Mesothelial cell of epicardium (in vitro differentiated cells): Measurements from ENCODE around the gene HORMAD1. TPM values are rescaled to one million over a fixed set of nuclear protein-coding genes. Genes with fewer than 3 reads are reported as not detected.
"Not testable (repeated sequence)": the region's sequence is repeated elsewhere in the genome, so short reads cannot be mapped to it uniquely, and the experiment has no call there.

ENCODE experiments used
- DNase-seq, 2 experiments: peaks; one replicate each; pipeline ENCODE4 v3.0.0; 2021; ENCODE audit warnings: low spot score in 2 of 2; ENCODE audit not compliant: unreplicated experiment in 2 of 2
- H3K27ac Mint-ChIP-seq: 2 replicates; pipeline ENCODE4 v1.8.0; 2021; ENCODE audit warnings: mixed read lengths
- H3K27me3 Mint-ChIP-seq: 2 replicates; pipeline ENCODE4 v1.8.0; 2021; ENCODE audit warnings: low read depth, mixed read lengths
- H3K36me3 Mint-ChIP-seq: 2 replicates; pipeline ENCODE4 v1.8.0; 2021; ENCODE audit warnings: mixed read lengths
- H3K4me1 Mint-ChIP-seq: 2 replicates; pipeline ENCODE4 v1.8.0; 2021; ENCODE audit warnings: mixed read lengths
- H3K4me3 Mint-ChIP-seq: 2 replicates; pipeline ENCODE4 v1.8.0; 2021; ENCODE audit warnings: mild to moderate bottlenecking, moderate library complexity, mixed read lengths
- H3K9me3 Mint-ChIP-seq: 2 replicates; pipeline ENCODE4 v1.8.0; 2021; ENCODE audit warnings: mixed read lengths
- CTCF ChIP-seq: fragments of 200-600 bp; sonication (generic); IDR thresholded peaks from one replicate; pipeline ENCODE4 v1.5.0; 2021; ENCODE audit warnings: antibody characterized with exemption; ENCODE audit not compliant: unreplicated experiment
- total RNA-seq: library from RNA; stranded (reverse); gene quantifications from 3 replicates; pipeline ENCODE4 v1.2.1, GENCODE V29; 2021

HORMAD1 gene
- total RNA-seq, 1 donor from 2014 or later, result not detected

GRCh38 chr1:150748878-150749719 lies 28.4 kb upstream of the HORMAD1 start:
- TF ChIP-seq CTCF, result no peak
- Mint-ChIP-seq H3K4me1 (no peaks in the 10 kb centered on the region), H3K36me3 (no peaks in the 10 kb centered on the region), H3K9me3 (no peaks in the 10 kb centered on the region), H3K27ac (no peak overlapping the region), H3K27me3 (no peaks in the 10 kb centered on the region), H3K4me3 (no peak overlapping the region)
- DNase-seq, result no peak

- H3K4me3 Mint-ChIP-seq, result no peak overlapping the region
- no peaks in the 10 kb centered on the region for H3K4me1 Mint-ChIP-seq
- no peak for DNase-seq
- H3K27ac Mint-ChIP-seq, result no peak overlapping the region
- H3K9me3 Mint-ChIP-seq, result no peaks in the 10 kb centered on the region
- no peak for TF ChIP-seq CTCF
- H3K36me3 Mint-ChIP-seq, result no peaks in the 10 kb centered on the region
- no peaks in the 10 kb centered on the region for H3K27me3 Mint-ChIP-seq
These were observed 9.5 kb upstream of the HORMAD1 start for GRCh38 chr1:150730130-150730721.

GRCh38 chr1:150724336-150724735 lies 3.6 kb upstream of the HORMAD1 start:
- no peaks in the 10 kb centered on the region for H3K36me3 Mint-ChIP-seq
- no peak overlapping the region for H3K27ac Mint-ChIP-seq
- no peak for TF ChIP-seq CTCF
- no peaks in the 10 kb centered on the region for H3K4me1 Mint-ChIP-seq
- H3K9me3 Mint-ChIP-seq, result peaks cover 11% of the 10 kb centered on the region
- no peak for DNase-seq
- no peak overlapping the region for H3K4me3 Mint-ChIP-seq
- H3K27me3 Mint-ChIP-seq, result no peaks in the 10 kb centered on the region

- Mint-ChIP-seq H3K4me1 (no peaks in the 10 kb centered on the region), H3K9me3 (peaks cover 11% of the 10 kb centered on the region), H3K27ac (no peak overlapping the region), H3K36me3 (no peaks in the 10 kb centered on the region), H3K4me3 (no peak overlapping the region), H3K27me3 (no peaks in the 10 kb centered on the region)
- no peak for TF ChIP-seq CTCF
- no peak for DNase-seq
These were observed 597 bp downstream of the HORMAD1 start for GRCh38 chr1:150720098-150720497.

GRCh38 chr1:150718225-150718891 lies 2.3 kb downstream of the HORMAD1 start:
- no peak for DNase-seq
- no peak for TF ChIP-seq CTCF
- H3K27me3 Mint-ChIP-seq, result no peaks in the 10 kb centered on the region
- H3K9me3 Mint-ChIP-seq, result peaks cover 6% of the 10 kb centered on the region
- H3K4me1 Mint-ChIP-seq, result peaks cover 1% of the 10 kb centered on the region
- no peak overlapping the region for H3K4me3 Mint-ChIP-seq
- no peak overlapping the region for H3K27ac Mint-ChIP-seq
- H3K36me3 Mint-ChIP-seq, result no peaks in the 10 kb centered on the region

GRCh38 chr1:150709031-150709430 lies 11.7 kb downstream of the HORMAD1 start:
- not testable (repeated sequence) for H3K4me3 Mint-ChIP-seq, H3K9me3 Mint-ChIP-seq, H3K27ac Mint-ChIP-seq, DNase-seq, H3K27me3 Mint-ChIP-seq, H3K36me3 Mint-ChIP-seq
- peaks cover 15% of the 10 kb centered on the region for H3K4me1 Mint-ChIP-seq
